ENCODE measurements around the gene GGNBP2.

Gene GGNBP2

GRCh38 chr17:36550491-36551417 lies 6.0 kb downstream of the GGNBP2 start:
- in situ Hi-C loops (cut with MboI; ENCODE audit: low sequenced_read_pairs) = no loop called here

- in situ Hi-C loops (cut with MboI; ENCODE audit: low sequenced_read_pairs) = no loop called here
Measured at GRCh38 chr17:36553459-36553858, 8.7 kb downstream of the GGNBP2 start.

GRCh38 chr17:36566081-36566480 lies 21.4 kb downstream of the GGNBP2 start:
- in situ Hi-C loops (cut with MboI; ENCODE audit: low sequenced_read_pairs) = no loop called here

- in situ Hi-C loops (cut with MboI; ENCODE audit: low sequenced_read_pairs) = no loop called here
Measured at GRCh38 chr17:36575028-36575427, 30.3 kb downstream of the GGNBP2 start.

GRCh38 chr17:36576793-36577192 lies 32.1 kb downstream of the GGNBP2 start:
- in situ Hi-C loops (cut with MboI; ENCODE audit: low sequenced_read_pairs) = no loop called here

- in situ Hi-C loops (cut with MboI; ENCODE audit: low sequenced_read_pairs) = no loop called here
Measured at GRCh38 chr17:36578671-36579070, 34.0 kb downstream of the GGNBP2 start.

- in situ Hi-C loops (cut with MboI; ENCODE audit: low sequenced_read_pairs) = no loop called here
Measured at GRCh38 chr17:36583787-36584186, 39.1 kb downstream of the GGNBP2 start.

- in situ Hi-C loops (cut with MboI; ENCODE audit: low sequenced_read_pairs) = no loop called here
Measured at GRCh38 chr17:36586138-36586537, 41.4 kb downstream of the GGNBP2 start.

GRCh38 chr17:36590082-36590481 lies 45.4 kb downstream of the GGNBP2 start:
- in situ Hi-C loops (cut with MboI; ENCODE audit: low sequenced_read_pairs) = no loop called here

GRCh38 chr17:36591434-36592315 lies 47.0 kb downstream of the GGNBP2 start, which contains the start of gene DHRS11:
Gene DHRS11, plus strand, starts transcription at chr17:36591879. Its CDS starts 131 bp downstream, at chr17:36592010.
- in situ Hi-C loops (cut with MboI; ENCODE audit: low sequenced_read_pairs) = no loop called here

- in situ Hi-C loops (cut with MboI; ENCODE audit: low sequenced_read_pairs) = no loop called here
Measured at GRCh38 chr17:36592316-36592715, 47.6 kb downstream of the GGNBP2 start.

GRCh38 chr17:36592716-36593321 lies 48.1 kb downstream of the GGNBP2 start:
- in situ Hi-C loops (cut with MboI; ENCODE audit: low sequenced_read_pairs) = no loop called here

- in situ Hi-C loops (cut with MboI; ENCODE audit: low sequenced_read_pairs) = no loop called here
Measured at GRCh38 chr17:36593656-36594316, 49.1 kb downstream of the GGNBP2 start.

- in situ Hi-C loops (cut with MboI; ENCODE audit: low sequenced_read_pairs) = no loop called here
Measured at GRCh38 chr17:36594626-36595401, 50.1 kb downstream of the GGNBP2 start.

- in situ Hi-C loops (cut with MboI; ENCODE audit: low sequenced_read_pairs) = no loop called here
Measured at GRCh38 chr17:36597226-36597625, 52.5 kb downstream of the GGNBP2 start.

- in situ Hi-C loops (cut with MboI; ENCODE audit: low sequenced_read_pairs) = no loop called here
Measured at GRCh38 chr17:36597866-36598777, 53.4 kb downstream of the GGNBP2 start.

- in situ Hi-C loops (cut with MboI; ENCODE audit: low sequenced_read_pairs) = no loop called here
Measured at GRCh38 chr17:36598951-36599401, 54.3 kb downstream of the GGNBP2 start.

GRCh38 chr17:36599546-36600250 lies 55.0 kb downstream of the GGNBP2 start:
- in situ Hi-C loops (cut with MboI; ENCODE audit: low sequenced_read_pairs) = loop anchor here (25.0 kb wide), 1 partner anchor 763 kb away; no protein-coding TSS in a partner anchor

Data from HL-60/S4 treated with phorbol 12-myristate 13-acetate at 8.2 ng/mL for 4 days and 3 days (cell line).